Right kidney (tissue), 1 donor: ENCODE results near the gene TAOK3.

Experiments
- DNase-seq: peaks from one replicate; pipeline ENCODE4 v3.0.0-alpha.2; 2016

Gene TAOK3

GRCh38 chr12:118193477-118193876 is 179.2 kb downstream of the TAOK3 start:
- no peak for DNase-seq

- peak; percentile 58 for DNase-seq
These were observed 182.4 kb downstream of the TAOK3 start for GRCh38 chr12:118190266-118190665.

- DNase-seq = peak; percentile 68
These were observed 182.9 kb downstream of the TAOK3 start for GRCh38 chr12:118189741-118190191.

GRCh38 chr12:118188690-118189371 is 183.9 kb downstream of the TAOK3 start:
- peak; percentile 63 for DNase-seq

DNA sequence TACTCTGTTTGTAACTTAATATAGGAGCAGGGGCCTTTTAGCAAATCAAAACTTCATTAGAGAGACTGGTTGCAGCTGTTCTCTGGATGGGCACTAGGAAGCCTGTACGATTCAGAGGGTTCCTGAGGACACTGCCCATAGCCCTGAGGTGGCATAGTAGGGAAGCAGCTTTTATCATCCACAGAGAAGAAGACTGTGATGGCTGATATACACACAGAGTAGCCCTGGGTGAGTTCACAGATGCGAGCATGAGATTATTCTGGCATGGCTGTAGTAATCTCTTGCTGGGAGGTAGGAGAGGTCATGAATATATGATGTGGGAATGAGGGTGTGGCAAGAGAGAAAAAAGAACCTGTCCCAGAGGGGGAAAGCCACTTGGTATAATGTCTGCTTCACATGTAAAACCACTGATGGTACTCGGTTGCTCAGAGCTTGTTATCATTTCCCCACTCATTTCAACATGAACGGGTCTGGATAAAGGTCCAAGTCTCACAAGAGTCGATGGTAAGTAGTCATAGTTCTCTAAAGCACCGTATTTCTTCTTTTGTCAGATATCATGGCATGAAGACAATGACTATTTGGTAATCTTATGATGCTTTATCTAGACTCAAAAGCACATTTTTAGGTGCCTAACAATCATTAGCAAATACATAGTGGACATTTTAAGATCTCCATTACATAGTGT is 184.8 kb downstream of the TAOK3 start:
- DNase-seq = peak; percentile 11

GRCh38 chr12:118185602-118186397 is 186.9 kb downstream of the TAOK3 start:
- no peak for DNase-seq

GRCh38 chr12:118183711-118184110 is 189.0 kb downstream of the TAOK3 start:
- no peak for DNase-seq

DNA sequence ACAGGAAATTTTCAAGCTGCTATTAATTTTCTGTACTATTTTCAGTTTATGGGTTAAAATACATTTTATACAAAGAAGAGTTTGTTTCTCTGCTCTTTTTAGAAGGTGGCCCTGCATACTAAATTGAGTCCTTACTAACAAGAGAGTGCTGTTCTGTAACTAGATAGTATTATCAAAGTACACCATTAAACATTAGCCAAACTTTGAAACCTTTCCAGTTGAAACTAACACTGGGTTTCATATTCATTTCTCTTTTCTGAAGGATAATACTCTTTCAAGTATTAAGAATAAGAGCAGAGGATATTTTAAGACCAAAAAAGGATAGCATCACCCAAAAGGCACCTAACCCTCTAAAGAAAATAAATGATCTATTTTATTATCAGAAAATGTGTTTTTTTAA is 189.6 kb downstream of the TAOK3 start:
- no peak for DNase-seq

DNA sequence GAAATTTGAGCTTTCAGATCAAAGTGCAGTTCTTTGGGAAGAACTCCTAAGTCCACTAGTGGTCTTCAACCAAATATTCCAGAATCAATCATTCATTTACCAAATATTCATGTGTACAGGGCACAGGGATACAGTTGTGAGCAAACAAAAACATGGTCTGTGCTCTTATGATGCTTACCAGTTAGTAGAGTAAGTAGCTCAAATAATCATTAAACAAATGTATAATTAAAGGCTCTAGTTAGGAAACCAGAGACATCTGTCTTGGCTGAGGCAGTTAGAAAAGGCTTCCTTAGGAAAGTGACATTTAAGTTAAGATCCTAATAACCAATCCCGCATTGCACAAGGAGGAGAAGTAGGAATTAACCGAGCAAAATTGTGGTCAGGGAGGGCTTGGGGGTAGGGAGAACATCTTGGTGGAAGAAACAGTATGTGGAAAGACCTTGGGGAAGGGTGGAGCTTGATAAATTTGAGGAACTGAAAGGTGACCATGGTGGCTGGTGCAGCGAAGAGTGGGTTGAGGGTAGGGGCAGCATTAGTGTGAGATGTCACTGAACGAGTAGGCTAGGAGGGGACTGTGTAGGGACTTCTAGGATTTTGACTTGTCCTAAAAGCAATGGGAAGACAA is 196.8 kb downstream of the TAOK3 start:
- no peak for DNase-seq

DNA sequence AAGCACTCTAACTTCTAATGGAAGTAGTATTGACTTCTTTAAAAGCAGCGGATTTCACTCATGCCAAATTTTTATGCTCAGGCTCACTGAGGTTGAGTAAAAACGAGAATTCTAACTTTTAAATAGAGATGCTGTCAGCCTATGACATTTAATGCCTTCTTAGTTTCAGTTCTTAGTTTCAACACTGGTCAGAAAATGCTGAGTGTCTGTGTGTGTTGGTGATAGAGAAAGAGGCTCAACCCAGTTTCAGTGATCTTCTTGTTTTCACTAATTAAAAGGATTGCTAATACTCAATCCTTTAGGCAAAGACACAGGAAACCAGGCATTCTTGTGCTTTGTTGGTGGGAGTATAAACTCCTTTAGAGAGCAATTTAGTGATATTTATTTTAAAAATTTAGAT is 205.8 kb downstream of the TAOK3 start:
- no peak for DNase-seq

- no peak for DNase-seq
These were observed 207.8 kb downstream of the TAOK3 start for GRCh38 chr12:118164798-118165486.

GRCh38 chr12:118160536-118160935 is 212.2 kb downstream of the TAOK3 start:
- DNase-seq = no peak

GRCh38 chr12:118151755-118152154 is 221.0 kb downstream of the TAOK3 start:
- no peak for DNase-seq

GRCh38 chr12:118150625-118151024 is 222.1 kb downstream of the TAOK3 start:
- DNase-seq = no peak

GRCh38 chr12:118148287-118148686 is 224.4 kb downstream of the TAOK3 start:
- DNase-seq = no peak

- DNase-seq = no peak
These were observed 226.9 kb downstream of the TAOK3 start for GRCh38 chr12:118145798-118146156.

DNA sequence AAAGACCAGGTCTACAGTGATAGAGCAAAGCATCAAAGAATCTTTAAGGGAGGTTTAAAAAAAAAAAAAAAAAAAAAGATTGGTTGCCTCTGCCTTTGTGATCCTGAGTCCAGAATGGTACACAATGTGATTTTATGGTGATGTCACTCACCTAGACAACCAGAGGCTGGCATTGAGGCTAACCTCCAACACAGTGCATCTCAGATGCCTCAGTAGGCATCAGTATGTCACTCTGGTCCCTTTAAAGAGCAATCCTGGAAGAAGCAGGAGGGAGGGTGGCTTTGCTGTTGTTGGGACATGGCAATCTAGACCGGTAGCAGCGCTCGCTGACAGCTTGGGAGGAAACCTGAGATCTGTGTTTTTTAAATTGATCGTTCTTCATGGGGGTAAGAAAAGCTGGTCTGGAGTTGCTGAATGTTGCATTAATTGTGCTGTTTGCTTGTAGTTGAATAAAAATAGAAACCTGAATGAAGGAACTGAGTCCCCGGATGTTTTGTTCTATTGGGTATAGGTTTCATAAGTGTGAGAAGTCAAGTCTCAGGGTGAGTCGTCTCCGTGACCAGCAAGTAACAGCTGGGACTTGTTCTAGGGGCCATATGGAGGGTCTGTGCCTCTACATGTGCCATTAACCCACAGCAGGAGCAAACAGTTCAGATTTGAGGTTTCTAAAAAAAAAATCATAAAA is 227.5 kb downstream of the TAOK3 start:
- DNase-seq = no peak

GRCh38 chr12:118144499-118144898 is 228.2 kb downstream of the TAOK3 start:
- DNase-seq = no peak

GRCh38 chr12:118140825-118141224 is 231.9 kb downstream of the TAOK3 start:
- DNase-seq = no peak

DNA sequence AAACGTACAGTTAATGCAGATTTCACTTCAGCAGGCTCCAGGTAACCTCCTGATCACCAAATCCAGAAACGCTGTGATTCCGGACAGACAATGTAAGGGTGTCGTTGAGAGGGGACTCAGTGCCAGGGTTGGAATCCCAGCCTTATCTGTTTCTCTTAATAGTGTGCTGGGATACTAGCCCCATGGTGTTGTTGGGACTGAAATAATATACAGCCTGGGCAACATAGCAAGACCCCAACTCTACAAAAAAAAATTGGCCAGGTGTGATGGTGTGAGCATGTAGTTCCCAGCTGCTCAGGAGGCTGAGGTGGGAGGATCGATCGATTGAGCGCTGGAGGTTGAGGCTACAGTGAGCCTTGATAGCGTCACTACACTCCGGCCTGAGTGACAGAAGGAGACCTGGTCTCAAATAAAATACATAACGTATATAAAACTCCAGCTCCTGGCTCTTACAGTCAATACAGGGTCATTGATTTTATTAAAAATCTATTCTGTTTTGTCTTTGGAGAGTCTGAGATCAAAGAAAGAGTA is 235.5 kb downstream of the TAOK3 start:
- no peak for DNase-seq

DNA sequence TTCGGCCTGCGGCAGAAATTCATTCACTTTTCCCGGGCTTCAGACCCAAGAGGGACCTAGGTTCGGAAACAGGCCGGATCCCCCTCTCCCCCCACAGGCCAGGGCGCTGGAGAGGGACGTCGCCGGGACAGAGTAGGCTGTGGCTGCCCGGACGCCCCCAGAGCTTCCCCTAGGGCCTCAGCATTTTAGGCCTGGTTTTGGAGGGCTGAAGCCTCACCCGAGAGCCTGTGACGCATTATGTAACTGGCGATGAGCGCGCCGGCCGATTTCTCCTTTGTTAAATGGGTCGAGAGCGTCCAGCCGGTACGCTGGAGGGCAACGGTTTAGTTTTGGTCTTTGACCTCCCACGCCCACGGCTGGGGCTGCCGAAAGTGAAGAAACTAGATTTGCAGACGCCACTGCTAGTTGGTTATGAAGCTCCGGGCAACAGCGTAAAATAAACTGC is 236.1 kb downstream of the TAOK3 start:
- no peak for DNase-seq
